Neural progenitor cell (in vitro differentiated cells): ENCODE data around the gene PRPS2. TPM values are rescaled to one million over a fixed set of nuclear protein-coding genes. Genes with fewer than 3 reads are reported as not detected.

Experiments
- DNase-seq: peaks from one replicate; pipeline ENCODE4 v3.0.0-alpha.2; 2016; ENCODE audit warnings: low spot score
- H2AFZ ChIP-seq: fragments of 200-600 bp; sonication (generic); replicated peaks from 2 replicates; pipeline ENCODE4 v1.6.1; 2016; ENCODE audit warnings: antibody characterized with exemption
- H3F3A ChIP-seq: fragments of 200-600 bp; sonication (generic); 2 replicates; pipeline ENCODE4 v1.6.1; 2016; ENCODE audit warnings: antibody characterized with exemption, low read depth
- H3K27ac ChIP-seq: fragments of 200-600 bp; sonication (generic); 2 replicates; pipeline ENCODE4 v1.5.1; 2016; ENCODE audit warnings: mild to moderate bottlenecking
- H3K27me3 ChIP-seq: fragments of 200-600 bp; sonication (generic); 2 replicates; pipeline ENCODE4 v1.6.1; 2016; ENCODE audit warnings: mild to moderate bottlenecking, moderate library complexity
- H3K36me3 ChIP-seq: fragments of 200-600 bp; sonication (generic); 2 replicates; pipeline ENCODE4 v1.5.1; 2016
- H3K4me1 ChIP-seq: fragments of 200-600 bp; sonication (generic); 2 replicates; pipeline ENCODE4 v1.6.1; 2016; ENCODE audit warnings: mixed run types
- H3K4me2 ChIP-seq: fragments of 200-600 bp; sonication (generic); 2 replicates; pipeline ENCODE4 v1.6.1; 2016
- H3K4me3 ChIP-seq: fragments of 200-600 bp; sonication (generic); 2 replicates; pipeline ENCODE4 v1.5.1; 2016
- H3K79me2 ChIP-seq: fragments of 200-600 bp; sonication (generic); 2 replicates; pipeline ENCODE4 v1.6.1; 2016; ENCODE audit warnings: low read depth
- H3K9ac ChIP-seq: fragments of 200-600 bp; sonication (generic); 2 replicates; pipeline ENCODE4 v1.6.1; 2016
- H3K9me3 ChIP-seq: fragments of 200-600 bp; sonication (generic); 2 replicates; pipeline ENCODE4 v1.5.1; 2016; ENCODE audit warnings: low read depth
- H4K20me1 ChIP-seq: fragments of 200-600 bp; sonication (generic); 2 replicates; pipeline ENCODE4 v1.6.1; 2016; ENCODE audit warnings: low read depth
- H3K27ac Mint-ChIP-seq: 3 replicates; pipeline ENCODE4 v1.8.0; 2021; ENCODE audit warnings: mixed read lengths
- H3K27me3 Mint-ChIP-seq: 2 replicates; pipeline ENCODE4 v1.8.0; 2022; ENCODE audit warnings: low read depth, mild to moderate bottlenecking, inconsistent platforms, moderate library complexity, mixed read lengths; ENCODE audit not compliant: insufficient read depth
- H3K36me3 Mint-ChIP-seq: 3 replicates; pipeline ENCODE4 v1.8.0; 2021; ENCODE audit warnings: mixed read lengths
- H3K4me1 Mint-ChIP-seq: 3 replicates; pipeline ENCODE4 v1.8.0; 2021; ENCODE audit warnings: mixed read lengths
- H3K4me3 Mint-ChIP-seq: 3 replicates; pipeline ENCODE4 v1.8.0; 2021; ENCODE audit warnings: mild to moderate bottlenecking, moderate library complexity, mixed read lengths
- H3K9me3 Mint-ChIP-seq: 3 replicates; pipeline ENCODE4 v1.8.0; 2020; ENCODE audit warnings: mixed read lengths
- CTCF ChIP-seq: fragments of 200-600 bp; sonication (generic); IDR thresholded peaks from 2 replicates; pipeline ENCODE4 v1.5.1; 2017; ENCODE audit warnings: antibody characterized with exemption, mild to moderate bottlenecking
- EZH2 ChIP-seq: fragments of 200-600 bp; sonication (generic); IDR thresholded peaks from 2 replicates; pipeline ENCODE4 v1.6.1; 2017; ENCODE audit warnings: antibody characterized with exemption, mild to moderate bottlenecking, moderate library complexity
- EZH2phosphoT487 ChIP-seq: fragments of 200-600 bp; sonication (generic); IDR thresholded peaks from 2 replicates; pipeline ENCODE4 v1.6.1; 2017; ENCODE audit warnings: antibody characterized with exemption
- total RNA-seq: library from RNA; depleted of rRNA; stranded (reverse); fragments of >200 nt; gene quantifications from 2 replicates; pipeline ENCODE4 v1.2.3, GENCODE V29; 2015; ENCODE audit warnings: low replicate concordance

PRPS2 gene
- total RNA-seq, 1 donor from 2014 or later, result 32.2 TPM

GRCh38 chrX:12814420-12814819 lies 23.2 kb downstream of the PRPS2 start:
- DNase-seq, result peak; percentile 42
- Histone ChIP-seq H4K20me1 (no peaks in the 10 kb centered on the region), H2AFZ (no peak overlapping the region), H3F3A (no peaks in the 10 kb centered on the region), H3K4me1 (no peaks in the 10 kb centered on the region), H3K4me2 (no peak overlapping the region), H3K36me3 (no peaks in the 10 kb centered on the region), H3K9ac (no peak overlapping the region), H3K27ac (no peak overlapping the region), H3K4me3 (no peak overlapping the region), H3K79me2 (no peaks in the 10 kb centered on the region), H3K9me3 (no peaks in the 10 kb centered on the region), H3K27me3 (no peaks in the 10 kb centered on the region)
- TF ChIP-seq CTCF, result peak; percentile 59
- TF ChIP-seq EZH2, result no peak
- no peak for TF ChIP-seq EZH2phosphoT487
- Mint-ChIP-seq H3K4me3 (no peak overlapping the region), H3K27ac (no peak overlapping the region), H3K9me3 (peaks cover 6% of the 10 kb centered on the region), H3K36me3 (peaks cover 10% of the 10 kb centered on the region), H3K4me1 (no peaks in the 10 kb centered on the region), H3K27me3 (peaks cover 3% of the 10 kb centered on the region)

- peaks cover 3% of the 10 kb centered on the region for H3K27me3 Mint-ChIP-seq
- H3K4me3 Mint-ChIP-seq, result no peak overlapping the region
- peaks cover 17% of the 10 kb centered on the region for H3K36me3 Mint-ChIP-seq
- H3K9me3 Mint-ChIP-seq, result peaks cover 7% of the 10 kb centered on the region
- H3K27ac ChIP-seq, result no peak overlapping the region
- no peaks in the 10 kb centered on the region for H3K79me2 ChIP-seq
- no peaks in the 10 kb centered on the region for H4K20me1 ChIP-seq
- no peak overlapping the region for H3K9ac ChIP-seq
- H3K4me1 ChIP-seq, result no peaks in the 10 kb centered on the region
- no peak overlapping the region for H3K4me3 ChIP-seq
- no peak overlapping the region for H3K27ac Mint-ChIP-seq
- H3K4me1 Mint-ChIP-seq, result no peaks in the 10 kb centered on the region
- H3K36me3 ChIP-seq, result no peaks in the 10 kb centered on the region
- no peak overlapping the region for H2AFZ ChIP-seq
- TF ChIP-seq EZH2phosphoT487 (no peak), CTCF (no peak), EZH2 (no peak)
- no peak overlapping the region for H3K4me2 ChIP-seq
- no peak for DNase-seq
- no peaks in the 10 kb centered on the region for H3K27me3 ChIP-seq
- H3K9me3 ChIP-seq, result no peaks in the 10 kb centered on the region
- no peaks in the 10 kb centered on the region for H3F3A ChIP-seq
Observed at GRCh38 chrX:12817528-12817927, 26.3 kb downstream of the PRPS2 start.

- H3K9ac ChIP-seq, result no peak overlapping the region
- Mint-ChIP-seq H3K9me3 (peaks cover 7% of the 10 kb centered on the region), H3K27me3 (peaks cover 3% of the 10 kb centered on the region), H3K27ac (no peak overlapping the region), H3K36me3 (peaks cover 21% of the 10 kb centered on the region), H3K4me1 (no peaks in the 10 kb centered on the region), H3K4me3 (no peak overlapping the region)
- no peak overlapping the region for H3K4me3 ChIP-seq
- no peaks in the 10 kb centered on the region for H3K4me1 ChIP-seq
- H3F3A ChIP-seq, result no peaks in the 10 kb centered on the region
- no peak for DNase-seq
- no peak overlapping the region for H3K4me2 ChIP-seq
- no peaks in the 10 kb centered on the region for H3K79me2 ChIP-seq
- no peaks in the 10 kb centered on the region for H3K36me3 ChIP-seq
- H3K27ac ChIP-seq, result no peak overlapping the region
- no peak for TF ChIP-seq CTCF
- H3K9me3 ChIP-seq, result no peaks in the 10 kb centered on the region
- H2AFZ ChIP-seq, result no peak overlapping the region
- no peaks in the 10 kb centered on the region for H4K20me1 ChIP-seq
- no peaks in the 10 kb centered on the region for H3K27me3 ChIP-seq
Observed at GRCh38 chrX:12819222-12819621, 28.0 kb downstream of the PRPS2 start.

- peaks cover 3% of the 10 kb centered on the region for H3K27me3 Mint-ChIP-seq
Observed at GRCh38 chrX:12820737-12821136, 29.5 kb downstream of the PRPS2 start.

More at GRCh38 chrX:12820737-12821136, 29.5 kb downstream of the PRPS2 start:
- Histone ChIP-seq H3K27ac (no peak overlapping the region), H2AFZ (no peak overlapping the region), H3K4me3 (no peak overlapping the region), H3K79me2 (no peaks in the 10 kb centered on the region), H3K9me3 (no peaks in the 10 kb centered on the region), H3K4me2 (no peak overlapping the region), H4K20me1 (no peaks in the 10 kb centered on the region), H3K9ac (no peak overlapping the region), H3K4me1 (no peaks in the 10 kb centered on the region), H3K27me3 (no peaks in the 10 kb centered on the region), H3K36me3 (no peaks in the 10 kb centered on the region), H3F3A (no peaks in the 10 kb centered on the region)
- DNase-seq, result no peak
- no peak overlapping the region for H3K27ac Mint-ChIP-seq
- TF ChIP-seq EZH2 (no peak), EZH2phosphoT487 (no peak), CTCF (no peak)
- no peak overlapping the region for H3K4me3 Mint-ChIP-seq
- peaks cover 22% of the 10 kb centered on the region for H3K36me3 Mint-ChIP-seq
- no peaks in the 10 kb centered on the region for H3K4me1 Mint-ChIP-seq
- H3K9me3 Mint-ChIP-seq, result peaks cover 9% of the 10 kb centered on the region
